Activated T-cell treated with anti-CD3 and anti-CD28 coated beads, Interleukin-2, amount 50 U/mL, for 72 hours (primary cell): ENCODE results near the gene PRAMEF20. TPM values are rescaled to one million over a fixed set of nuclear protein-coding genes. Genes with fewer than 3 reads are reported as not detected.
A peak's percentile ranks its signal among the peaks of the same experiment; 100 is the strongest.
"Not testable (repeated sequence)": the region's sequence is repeated elsewhere in the genome, so short reads cannot be mapped to it uniquely, and the experiment has no call there.

Experiments
- ATAC-seq, 2 donors: fragments of 150-1000 bp; cut with Tn5 transposase; replicated peaks in 1 of 2; 2 replicates each; pipeline ENCODE4 v1.10.0; 2021; ENCODE audit warnings: moderate library complexity in 2 of 2, mild to moderate bottlenecking in 1 of 2
- DNase-seq, 2 donors: peaks; one replicate each; pipeline ENCODE4 v3.0.0; 2021 to 2022; ENCODE audit warnings: mixed read lengths in 1 of 2
- H3K27ac Mint-ChIP-seq: one replicate; pipeline ENCODE4 v1.8.0; 2022; ENCODE audit warnings: mild to moderate bottlenecking, moderate library complexity, mixed read lengths
- H3K27me3 Mint-ChIP-seq: one replicate; pipeline ENCODE4 v1.8.0; 2022; ENCODE audit warnings: low read depth, mixed read lengths
- H3K36me3 Mint-ChIP-seq, 2 donors: one replicate each; pipeline ENCODE4 v1.8.0; 2022; ENCODE audit warnings: mixed read lengths in 2 of 2, mild to moderate bottlenecking in 1 of 2; ENCODE audit not compliant: insufficient read depth in 2 of 2
- H3K4me1 Mint-ChIP-seq: one replicate; pipeline ENCODE4 v1.8.0; 2022; ENCODE audit warnings: low read depth, mixed read lengths
- H3K4me3 Mint-ChIP-seq, 2 donors: one replicate each; pipeline ENCODE4 v1.8.0; 2022; ENCODE audit warnings: mild to moderate bottlenecking in 2 of 2, mixed read lengths in 2 of 2, moderate library complexity in 2 of 2
- H3K9me3 Mint-ChIP-seq, 2 donors: one replicate each; pipeline ENCODE4 v1.8.0; 2022; ENCODE audit warnings: mixed read lengths in 2 of 2
- total RNA-seq, 2 donors: library from RNA; stranded (reverse); gene quantifications; one replicate each; pipeline ENCODE4 v1.2.3, GENCODE V29; 2022

The PRAMEF20 gene
- not detected for total RNA-seq

GRCh38 chr1:13410150-13410549 lies at the start of gene PRAMEF20:
TSS of gene PRAMEF20 (plus strand) at chr1:13410450. CDS start at chr1:13416355, 5,905 bp downstream.
- not testable (repeated sequence) for H3K36me3 Mint-ChIP-seq, H3K27me3 Mint-ChIP-seq, H3K9me3 Mint-ChIP-seq, H3K4me1 Mint-ChIP-seq, H3K27ac Mint-ChIP-seq, DNase-seq, H3K4me3 Mint-ChIP-seq, ATAC-seq

GRCh38 chr1:13362364-13362763 lies 47.9 kb upstream of the PRAMEF20 start:
- not testable (repeated sequence) for H3K4me3 Mint-ChIP-seq, H3K27me3 Mint-ChIP-seq, ATAC-seq, H3K36me3 Mint-ChIP-seq, H3K4me1 Mint-ChIP-seq, H3K27ac Mint-ChIP-seq, H3K9me3 Mint-ChIP-seq, DNase-seq

- not testable (repeated sequence) for H3K4me3 Mint-ChIP-seq, H3K9me3 Mint-ChIP-seq, H3K27ac Mint-ChIP-seq, H3K36me3 Mint-ChIP-seq, H3K27me3 Mint-ChIP-seq, H3K4me1 Mint-ChIP-seq, DNase-seq, ATAC-seq
Observed at GRCh38 chr1:13364928-13365327, 45.3 kb upstream of the PRAMEF20 start.

- H3K36me3 Mint-ChIP-seq, H3K4me3 Mint-ChIP-seq, H3K9me3 Mint-ChIP-seq, ATAC-seq, DNase-seq, H3K27ac Mint-ChIP-seq, H3K4me1 Mint-ChIP-seq, H3K27me3 Mint-ChIP-seq: not testable (repeated sequence)
Observed at GRCh38 chr1:13366536-13366935, 43.7 kb upstream of the PRAMEF20 start.

GRCh38 chr1:13368544-13368943 lies 41.7 kb upstream of the PRAMEF20 start:
- H3K4me1 Mint-ChIP-seq, H3K27me3 Mint-ChIP-seq, H3K36me3 Mint-ChIP-seq, H3K9me3 Mint-ChIP-seq, H3K27ac Mint-ChIP-seq, H3K4me3 Mint-ChIP-seq, ATAC-seq: not testable (repeated sequence)
- peak; percentile 22 to 35 for DNase-seq

- H3K4me1 Mint-ChIP-seq, H3K27ac Mint-ChIP-seq, H3K4me3 Mint-ChIP-seq, ATAC-seq, H3K36me3 Mint-ChIP-seq, H3K9me3 Mint-ChIP-seq, DNase-seq, H3K27me3 Mint-ChIP-seq: not testable (repeated sequence)
Observed at GRCh38 chr1:13378983-13379382, 31.3 kb upstream of the PRAMEF20 start.

GRCh38 chr1:13380380-13380779 lies 29.9 kb upstream of the PRAMEF20 start:
- not testable (repeated sequence) for H3K4me1 Mint-ChIP-seq, H3K4me3 Mint-ChIP-seq, H3K36me3 Mint-ChIP-seq, H3K9me3 Mint-ChIP-seq, H3K27ac Mint-ChIP-seq, H3K27me3 Mint-ChIP-seq, DNase-seq, ATAC-seq

GRCh38 chr1:13389332-13389731 lies 20.9 kb upstream of the PRAMEF20 start, which contains the start of gene PRAMEF17:
TSS of gene PRAMEF17 (plus strand) at chr1:13389632. CDS start at chr1:13389658, 26 bp downstream.
- H3K27me3 Mint-ChIP-seq, ATAC-seq, H3K36me3 Mint-ChIP-seq, H3K4me1 Mint-ChIP-seq, H3K9me3 Mint-ChIP-seq, H3K4me3 Mint-ChIP-seq, DNase-seq, H3K27ac Mint-ChIP-seq: not testable (repeated sequence)

GRCh38 chr1:13393004-13393403 lies 17.2 kb upstream of the PRAMEF20 start:
- not testable (repeated sequence) for H3K4me3 Mint-ChIP-seq, ATAC-seq, H3K4me1 Mint-ChIP-seq, H3K27me3 Mint-ChIP-seq, H3K27ac Mint-ChIP-seq, H3K36me3 Mint-ChIP-seq, DNase-seq, H3K9me3 Mint-ChIP-seq

GRCh38 chr1:13394761-13395160 lies 15.5 kb upstream of the PRAMEF20 start:
- not testable (repeated sequence) for H3K4me3 Mint-ChIP-seq, DNase-seq, H3K4me1 Mint-ChIP-seq, H3K27me3 Mint-ChIP-seq, H3K9me3 Mint-ChIP-seq, ATAC-seq, H3K27ac Mint-ChIP-seq, H3K36me3 Mint-ChIP-seq

GRCh38 chr1:13395311-13395710 lies 14.9 kb upstream of the PRAMEF20 start:
- H3K27me3 Mint-ChIP-seq, H3K9me3 Mint-ChIP-seq, H3K4me3 Mint-ChIP-seq, H3K36me3 Mint-ChIP-seq, DNase-seq, H3K4me1 Mint-ChIP-seq, ATAC-seq, H3K27ac Mint-ChIP-seq: not testable (repeated sequence)

- no peaks in the 10 kb centered on the region for H3K4me1 Mint-ChIP-seq
- ATAC-seq (no peak), DNase-seq (no peak)
- H3K27me3 Mint-ChIP-seq, result no peaks in the 10 kb centered on the region
- no peaks in the 10 kb centered on the region for H3K36me3 Mint-ChIP-seq
- H3K27ac Mint-ChIP-seq, result no peak overlapping the region
- H3K4me3 Mint-ChIP-seq, result no peak overlapping the region
- H3K9me3 Mint-ChIP-seq, result peaks cover 2% of the 10 kb centered on the region in 2 donors
Observed at GRCh38 chr1:13407811-13408210, 2.4 kb upstream of the PRAMEF20 start.

GRCh38 chr1:13430495-13430894 lies 20.2 kb downstream of the PRAMEF20 start:
- Mint-ChIP-seq H3K36me3 (no peaks in the 10 kb centered on the region), H3K9me3 (no peaks in the 10 kb centered on the region), H3K4me1 (no peaks in the 10 kb centered on the region), H3K4me3 (no peak overlapping the region), H3K27me3 (no peaks in the 10 kb centered on the region), H3K27ac (no peak overlapping the region)
- DNase-seq (no peak), ATAC-seq (no peak)

- Mint-ChIP-seq H3K27me3 (no peaks in the 10 kb centered on the region), H3K4me3 (no peak overlapping the region), H3K36me3 (no peaks in the 10 kb centered on the region), H3K9me3 (no peaks in the 10 kb centered on the region), H3K4me1 (no peaks in the 10 kb centered on the region), H3K27ac (no peak overlapping the region)
- DNase-seq (no peak), ATAC-seq (no peak)
Observed at GRCh38 chr1:13432251-13432650, 22.0 kb downstream of the PRAMEF20 start.
